Neural progenitor cell (in vitro differentiated cells): ENCODE measurements around the gene ABI3BP.

Experiments
- CTCF ChIP-seq: fragments of 200-600 bp; sonication (generic); IDR thresholded peaks from 2 replicates; pipeline ENCODE4 v1.5.1; 2017; ENCODE audit warnings: antibody characterized with exemption, mild to moderate bottlenecking
- EZH2 ChIP-seq: fragments of 200-600 bp; sonication (generic); IDR thresholded peaks from 2 replicates; pipeline ENCODE4 v1.6.1; 2017; ENCODE audit warnings: antibody characterized with exemption, mild to moderate bottlenecking, moderate library complexity
- EZH2phosphoT487 ChIP-seq: fragments of 200-600 bp; sonication (generic); IDR thresholded peaks from 2 replicates; pipeline ENCODE4 v1.6.1; 2017; ENCODE audit warnings: antibody characterized with exemption

GRCh38 chr3:101036213-101036618 lies 43.0 kb upstream of the ABI3BP start:
- TF ChIP-seq EZH2, result no peak
- TF ChIP-seq CTCF, result no peak
- TF ChIP-seq EZH2phosphoT487, result no peak
